CD4-positive, alpha-beta T cell (primary cell): ENCODE data around the gene C2orf49. TPM values are rescaled to one million over a fixed set of nuclear protein-coding genes. Genes with fewer than 3 reads are reported as not detected.

Experiments
- ATAC-seq: fragments of 200-7000 bp; cut with Tn5 transposase; one replicate; pipeline ENCODE4 v1.10.0; 2022; ENCODE audit warnings: mild to moderate bottlenecking; ENCODE audit not compliant: poor library complexity
- CTCF ChIA-PET: fragments of 350-600 bp; sonication (Branson Sonifier 250); formaldehyde crosslinking; loops from one replicate; lab custom pipeline; 2021; ENCODE audit warnings: antibody characterized with exemption, inconsistent platforms; lab: Charles Lee
- POLR2A ChIA-PET: fragments of 350-600 bp; sonication (Branson Sonifier 250); formaldehyde crosslinking; loops from one replicate; lab custom pipeline; 2021; ENCODE audit warnings: antibody characterized with exemption, inconsistent platforms; lab: Charles Lee
- DNase-seq, 14 experiments: peaks; one replicate each; pipeline ENCODE4 v3.0.0-alpha.2; 2013 to 2020; ENCODE audit warnings: mixed read lengths in 2 of 14
- H3K27ac ChIP-seq, 2 donors: one replicate each; pipeline versions ENCODE4 v1.5.1 to v1.7.0; 2013; ENCODE audit warnings: low read length in 2 of 2, low read depth in 1 of 2, mild to moderate bottlenecking in 1 of 2
- H3K27me3 ChIP-seq, 2 experiments: 1 replicate in 1 of 2; 2 replicates in 1 of 2; pipeline versions ENCODE4 v1.6.1 to v1.7.0; 2013; ENCODE audit warnings: low read length in 2 of 2, control low read depth in 1 of 2, mild to moderate bottlenecking in 1 of 2, moderate library complexity in 1 of 2; ENCODE audit not compliant: insufficient read depth in 2 of 2, control insufficient read depth in 1 of 2
- H3K36me3 ChIP-seq: one replicate; pipeline ENCODE4 v1.6.1; 2013; ENCODE audit warnings: low read length, control low read depth; ENCODE audit not compliant: insufficient read depth
- H3K4me1 ChIP-seq: one replicate; pipeline ENCODE4 v1.6.1; 2013; ENCODE audit warnings: low read length, control low read depth; ENCODE audit not compliant: insufficient read depth
- H3K4me3 ChIP-seq: one replicate; pipeline ENCODE4 v1.5.1; 2013; ENCODE audit warnings: mild to moderate bottlenecking, low read length, moderate library complexity
- H3K9me3 ChIP-seq, 2 experiments: 1 replicate in 1 of 2; 2 replicates in 1 of 2; pipeline versions ENCODE4 v1.6.1 to v1.7.0; 2013; ENCODE audit warnings: low read length in 2 of 2, mild to moderate bottlenecking in 2 of 2, control low read depth in 1 of 2, moderate library complexity in 1 of 2; ENCODE audit not compliant: control insufficient read depth in 1 of 2, insufficient read depth in 1 of 2
- H3K27ac Mint-ChIP-seq: one replicate; pipeline ENCODE4 v1.8.0; 2020; ENCODE audit warnings: mixed read lengths
- H3K27me3 Mint-ChIP-seq: one replicate; pipeline ENCODE4 v1.8.0; 2021; ENCODE audit warnings: mixed read lengths
- H3K36me3 Mint-ChIP-seq: one replicate; pipeline ENCODE4 v1.8.0; 2021; ENCODE audit warnings: low read depth, mixed read lengths
- H3K4me1 Mint-ChIP-seq: one replicate; pipeline ENCODE4 v1.8.0; 2021; ENCODE audit warnings: low read depth, mixed read lengths
- H3K4me3 Mint-ChIP-seq: one replicate; pipeline ENCODE4 v1.8.0; 2020; ENCODE audit warnings: mild to moderate bottlenecking, mixed read lengths
- H3K9me3 Mint-ChIP-seq: one replicate; pipeline ENCODE4 v1.8.0; 2020; ENCODE audit warnings: mixed read lengths
- CTCF ChIP-seq: fragments of 200-600 bp; IDR thresholded peaks from one replicate; pipeline ENCODE4 v1.8.0; 2022; ENCODE audit warnings: antibody characterized with exemption, mild to moderate bottlenecking
- intact Hi-C, 2 experiments: fragments of 100-400 bp; cut with DNase I in 1 of 2; cut with micrococcal nuclease in 1 of 2; formaldehyde crosslinking; loops; one replicate each; pipeline versions ENCODE4 v1.15.1 to v1.9.0; 2023 to 2025; cut with DNase I, micrococcal nuclease
- total RNA-seq, 174 experiments: library from RNA in 2 of 174; stranded (reverse) in 2 of 174; gene quantifications; one replicate each; pipeline ENCODE4 v1.2.3 and lab custom pipeline; 2021 to 2026

The C2orf49 gene
- total RNA-seq, 2 experiments from 2014 or later = 28.8 to 29.4 TPM

GRCh38 chr2:105315314-105315713 lies 22.0 kb upstream of the C2orf49 start:
- TF ChIP-seq CTCF = no peak
- CTCF ChIA-PET = no interaction called here

GRCh38 chr2:105317937-105318336 lies 19.4 kb upstream of the C2orf49 start:
- Mint-ChIP-seq H3K27ac (no peak overlapping the region), H3K4me3 (no peak overlapping the region), H3K27me3 (no peaks in the 10 kb centered on the region), H3K4me1 (peaks cover 53% of the 10 kb centered on the region), H3K9me3 (no peaks in the 10 kb centered on the region), H3K36me3 (peaks cover 7% of the 10 kb centered on the region)
- no peak overlapping the region for H3K4me3 ChIP-seq
- ChIA-PET CTCF (no interaction called here), POLR2A (interaction anchor here (1.0 kb wide), 1 partner anchor 11 kb away, joined by 3 read pairs; no protein-coding TSS in a partner anchor)
- no peaks in the 10 kb centered on the region for H3K4me1 ChIP-seq
- no peaks in the 10 kb centered on the region for H3K9me3 ChIP-seq
- H3K36me3 ChIP-seq = no peaks in the 10 kb centered on the region
- TF ChIP-seq CTCF = no peak
- no peak overlapping the region for H3K27ac ChIP-seq
- no peak for DNase-seq
- no peak for ATAC-seq
- intact Hi-C loops = no loop called here
- no peaks in the 10 kb centered on the region for H3K27me3 ChIP-seq

More at GRCh38 chr2:105315314-105315713, 22.0 kb upstream of the C2orf49 start:
- Histone ChIP-seq H3K27ac (no peak overlapping the region), H3K27me3 (no peaks in the 10 kb centered on the region), H3K4me1 (no peaks in the 10 kb centered on the region), H3K9me3 (no peaks in the 10 kb centered on the region), H3K4me3 (no peak overlapping the region), H3K36me3 (peaks cover under 1% of the 10 kb centered on the region)
- intact Hi-C loops = no loop called here
- POLR2A ChIA-PET = no interaction called here
- H3K4me1 Mint-ChIP-seq = peaks cover 52% of the 10 kb centered on the region
- DNase-seq = no peak
- H3K9me3 Mint-ChIP-seq = no peaks in the 10 kb centered on the region
- no peak overlapping the region for H3K27ac Mint-ChIP-seq
- H3K36me3 Mint-ChIP-seq = peaks cover 3% of the 10 kb centered on the region
- H3K27me3 Mint-ChIP-seq = no peaks in the 10 kb centered on the region
- ATAC-seq = no peak
- no peak overlapping the region for H3K4me3 Mint-ChIP-seq

- no peaks in the 10 kb centered on the region for H3K27me3 ChIP-seq
- CTCF ChIA-PET = interaction anchor here (1.3 kb wide), 1 partner anchor 10 kb away, joined by 3 read pairs; no protein-coding TSS in a partner anchor
- no peak overlapping the region for H3K27ac Mint-ChIP-seq
- no peaks in the 10 kb centered on the region for H3K9me3 ChIP-seq
- H3K36me3 Mint-ChIP-seq = peaks cover 22% of the 10 kb centered on the region
- H3K27me3 Mint-ChIP-seq = no peaks in the 10 kb centered on the region
- peaks cover 3% of the 10 kb centered on the region for H3K36me3 ChIP-seq
- POLR2A ChIA-PET = no interaction called here
- H3K4me1 Mint-ChIP-seq = peaks cover 65% of the 10 kb centered on the region
- intact Hi-C loops = loop anchor here in 1 of 2 experiments (10.0 kb wide), 1 partner anchor 874 kb away; the partner anchor contains the start of gene UXS1
- ATAC-seq (no peak), DNase-seq (no peak)
- no peak overlapping the region for H3K4me3 Mint-ChIP-seq
- no peak overlapping the region for H3K4me3 ChIP-seq
- H3K27ac ChIP-seq = no peak overlapping the region
- TF ChIP-seq CTCF = no peak
- H3K4me1 ChIP-seq = no peaks in the 10 kb centered on the region
- H3K9me3 Mint-ChIP-seq = no peaks in the 10 kb centered on the region
Observed at GRCh38 chr2:105320651-105321215, 16.6 kb upstream of the C2orf49 start.
